ENCODE results near the gene CFAP54.
"Not testable (repeated sequence)": the region's sequence is repeated elsewhere in the genome, so short reads cannot be mapped to it uniquely, and the experiment has no call there.

CFAP54 gene

DNA sequence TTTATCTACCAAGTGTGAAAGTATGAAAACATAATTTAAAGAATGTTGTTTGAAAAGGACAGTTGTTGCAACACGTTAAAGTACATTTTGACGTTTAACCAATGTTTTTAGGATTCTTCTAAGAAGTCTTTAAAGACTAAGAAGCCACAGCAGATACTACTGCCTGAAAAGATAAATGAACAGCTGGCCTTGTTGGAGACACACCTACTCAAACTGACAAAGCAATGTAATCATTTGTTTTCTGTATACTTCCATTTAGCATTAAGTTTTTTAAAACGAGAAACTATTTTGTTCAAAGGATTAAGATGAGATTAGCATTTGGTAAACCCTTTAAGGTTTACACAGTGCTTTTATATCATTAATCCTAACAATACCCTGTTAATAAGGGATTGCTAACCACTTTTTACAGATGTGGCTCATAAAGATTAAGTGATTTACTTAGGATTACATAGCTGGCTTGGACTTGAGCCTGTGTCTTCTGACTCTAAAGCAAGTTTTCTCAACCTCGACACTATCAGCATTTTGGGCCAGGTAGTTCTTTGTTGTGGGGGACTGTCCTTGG lies 134.4 kb downstream of the CFAP54 start:
- DNase-seq: no peak

DNA sequence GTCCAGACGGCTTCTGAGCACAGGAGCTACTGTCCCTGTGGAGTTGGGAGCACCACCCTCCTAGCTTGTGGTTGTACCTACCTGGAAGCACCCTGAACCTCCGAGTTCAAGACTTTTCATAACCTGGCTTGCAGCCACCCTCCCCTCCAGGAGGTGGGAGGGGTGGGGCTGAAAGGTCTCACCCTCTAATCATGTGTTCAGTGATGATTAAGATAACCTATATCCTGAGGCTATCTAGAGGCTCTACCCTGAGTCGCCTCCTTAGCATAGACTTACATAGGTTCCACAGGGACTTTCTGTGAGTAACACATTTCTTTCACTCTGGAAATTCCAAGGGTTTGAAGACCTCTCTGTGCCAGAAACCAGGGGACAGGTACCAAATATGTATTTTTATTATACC lies 146.5 kb downstream of the CFAP54 start:
- no peak for DNase-seq

DNA sequence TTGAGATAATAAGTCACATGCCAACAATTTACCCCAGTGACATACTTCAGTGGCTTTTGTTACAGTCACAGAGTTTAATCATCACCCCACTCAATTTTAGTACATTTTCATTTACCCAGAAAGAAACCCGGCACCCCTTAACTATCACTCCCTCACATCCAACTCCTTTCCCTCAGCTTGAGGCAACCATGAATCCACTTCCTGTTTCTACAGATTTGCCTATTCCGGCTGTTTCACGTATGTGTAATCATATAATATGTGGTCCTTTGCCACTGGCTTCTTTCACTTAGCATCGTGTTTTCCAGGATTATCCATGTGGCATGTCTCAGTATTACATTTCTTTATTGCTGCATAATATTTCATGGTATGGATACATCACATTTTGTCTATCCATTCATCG lies 147.5 kb downstream of the CFAP54 start:
- DNase-seq: no peak

DNA sequence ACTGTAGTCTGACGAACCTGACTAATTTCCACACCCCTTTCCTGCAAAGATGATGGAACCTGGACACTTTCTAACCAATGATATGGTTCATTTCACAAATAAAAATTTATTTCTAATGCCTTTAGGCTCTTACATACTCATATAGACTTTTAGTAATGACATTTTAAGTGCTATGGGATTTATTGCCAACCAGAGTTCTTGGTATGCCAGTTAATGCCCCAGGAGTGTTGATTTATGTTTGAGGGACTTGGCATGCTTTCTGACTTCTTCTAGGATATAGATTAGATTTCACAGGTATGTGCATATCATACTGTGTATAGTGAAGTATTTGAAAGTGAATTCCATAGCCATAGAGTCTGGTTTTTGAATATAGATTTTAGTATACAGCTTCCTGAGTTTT lies 159.5 kb downstream of the CFAP54 start:
- DNase-seq: no peak

DNA sequence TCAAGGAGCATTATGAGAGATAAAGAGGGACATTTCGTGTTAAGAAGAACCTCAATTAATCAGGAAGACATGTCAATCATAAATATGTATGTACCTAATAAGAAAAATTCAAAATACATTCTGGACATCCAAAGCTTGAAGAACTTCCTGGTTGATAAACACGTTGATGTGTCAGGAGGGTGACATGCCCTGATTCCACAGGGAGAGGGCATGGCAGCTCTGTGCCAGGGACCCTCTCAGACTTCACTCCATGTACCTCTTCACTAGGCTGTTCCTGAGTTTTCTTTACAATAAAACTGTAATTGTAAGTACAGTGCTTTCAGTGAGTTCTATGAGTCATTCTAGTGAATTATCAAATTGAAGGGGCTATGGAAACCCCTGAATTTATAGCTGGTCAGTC lies 163.5 kb downstream of the CFAP54 start:
- DNase-seq: no peak

DNA sequence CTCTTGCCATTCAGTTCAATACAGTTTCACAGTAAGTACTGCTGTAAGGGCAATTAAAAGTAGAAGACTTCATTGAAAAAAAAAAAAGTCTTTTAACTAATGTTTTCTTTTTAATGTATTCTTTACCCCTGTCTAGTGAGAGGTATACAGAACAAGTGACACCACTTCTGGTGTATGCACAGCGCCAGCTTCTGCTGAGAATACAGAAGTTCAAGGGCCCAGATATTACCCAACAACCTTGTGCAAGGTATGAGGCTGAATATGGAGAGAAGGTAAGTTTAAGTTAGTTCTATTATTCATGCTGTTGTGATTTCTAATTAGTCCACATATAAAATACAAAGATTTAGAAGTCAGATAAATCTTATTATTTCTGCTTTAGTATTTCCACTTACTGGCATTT lies 168.7 kb downstream of the CFAP54 start:
- DNase-seq: no peak

DNA sequence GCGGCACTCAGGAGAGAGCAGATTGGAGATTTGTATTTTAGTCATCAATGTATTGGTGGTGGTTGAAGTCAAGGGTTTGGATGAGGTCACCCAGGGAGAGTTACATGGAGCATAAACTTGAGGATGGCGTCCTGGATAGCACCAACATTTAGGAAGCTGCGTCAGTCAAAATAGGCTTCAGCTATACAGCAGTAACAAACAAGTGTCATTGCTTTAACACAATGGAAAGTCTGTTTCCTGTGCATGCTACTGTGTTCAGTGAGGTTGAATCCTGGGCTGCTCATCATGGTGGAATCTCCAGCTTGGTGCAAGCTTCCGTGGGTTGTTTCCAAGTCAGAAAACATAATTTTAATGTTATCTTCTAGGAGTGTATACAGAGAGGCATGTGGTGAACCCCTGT lies 180.4 kb downstream of the CFAP54 start:
- DNase-seq: no peak

DNA sequence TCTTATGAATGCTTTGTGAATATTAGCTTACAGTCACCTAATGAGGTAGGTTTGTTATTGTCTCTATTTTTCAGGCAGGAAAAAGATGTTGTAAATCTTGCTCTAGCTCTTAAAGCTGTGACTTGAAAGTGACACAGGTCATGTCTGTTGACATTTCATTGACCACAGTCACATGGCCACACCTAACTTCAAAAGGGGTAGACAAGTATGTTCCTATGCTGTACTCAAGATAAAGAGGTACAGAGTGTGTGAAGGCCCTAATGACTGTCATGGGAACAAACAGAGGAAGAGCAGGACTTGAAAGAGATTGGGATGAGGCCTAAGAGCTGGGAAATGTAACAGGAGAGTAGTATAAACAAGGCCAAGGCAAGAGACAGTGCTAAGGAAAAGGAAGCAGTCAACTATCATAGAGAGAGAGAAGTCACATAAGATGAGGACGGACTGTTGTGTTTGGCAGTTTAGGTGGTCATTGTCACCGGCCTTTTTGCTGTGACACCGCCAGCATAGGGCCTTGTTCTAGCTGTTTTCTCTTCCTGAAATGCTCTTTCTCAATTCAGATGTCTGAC lies 181.0 kb downstream of the CFAP54 start:
- DNase-seq: no peak

DNA sequence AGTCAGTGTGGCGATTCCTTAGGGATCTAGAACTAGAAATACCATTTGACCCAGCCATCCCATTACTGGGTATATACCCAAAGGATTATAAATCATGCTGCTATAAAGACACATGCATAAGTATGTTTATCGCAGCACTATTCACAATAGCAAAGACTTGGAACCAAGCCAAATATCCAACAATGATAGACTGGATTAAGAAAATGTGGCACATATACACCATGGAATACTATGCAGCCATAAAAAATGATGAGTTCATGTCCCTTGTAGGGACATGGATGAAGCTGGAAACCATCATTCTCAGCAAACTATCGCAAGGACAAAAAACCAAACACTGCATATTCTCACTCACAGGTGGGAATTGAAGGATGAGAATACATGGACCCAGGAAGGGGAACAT lies 186.1 kb downstream of the CFAP54 start:
- DNase-seq: not testable (repeated sequence)

DNA sequence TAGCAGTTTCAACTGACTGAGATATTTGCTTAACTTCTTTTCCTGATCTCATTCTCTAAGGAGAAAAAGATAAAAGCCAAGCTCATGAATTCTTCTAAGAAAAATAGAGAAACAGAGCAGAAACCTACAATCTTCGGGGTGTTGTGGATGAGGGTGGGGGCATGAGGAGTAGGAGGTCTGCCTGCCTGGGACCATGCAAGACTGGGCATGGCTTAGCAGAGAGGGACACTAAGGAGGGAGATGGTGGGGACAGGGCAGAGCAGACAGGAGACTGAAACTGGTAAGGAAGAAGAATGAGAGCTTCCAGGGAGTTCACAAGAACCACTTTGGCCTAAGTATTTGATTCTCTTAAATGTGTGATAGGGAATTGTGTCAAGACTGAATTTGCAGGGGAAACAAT lies 188.0 kb downstream of the CFAP54 start:
- no peak for DNase-seq

DNA sequence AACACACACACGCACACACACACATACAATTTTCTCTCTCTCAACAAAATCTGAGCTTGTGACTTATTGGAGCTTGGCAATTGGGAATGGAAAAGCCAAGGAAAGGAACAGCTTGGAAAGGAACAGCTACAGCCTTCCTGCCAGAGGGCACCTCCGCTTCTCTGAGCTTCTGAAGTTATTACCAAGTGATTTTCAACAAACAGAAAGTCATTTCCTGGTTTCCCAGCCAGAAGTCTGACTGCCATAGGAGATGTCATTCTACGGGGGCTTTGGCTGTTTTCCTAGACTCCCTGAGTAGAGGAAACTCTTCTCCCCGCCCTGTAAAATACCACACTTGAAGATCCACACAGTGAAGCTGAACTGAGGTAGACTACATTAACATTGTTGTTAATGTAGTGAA lies 198.3 kb downstream of the CFAP54 start:
- no peak for DNase-seq

DNA sequence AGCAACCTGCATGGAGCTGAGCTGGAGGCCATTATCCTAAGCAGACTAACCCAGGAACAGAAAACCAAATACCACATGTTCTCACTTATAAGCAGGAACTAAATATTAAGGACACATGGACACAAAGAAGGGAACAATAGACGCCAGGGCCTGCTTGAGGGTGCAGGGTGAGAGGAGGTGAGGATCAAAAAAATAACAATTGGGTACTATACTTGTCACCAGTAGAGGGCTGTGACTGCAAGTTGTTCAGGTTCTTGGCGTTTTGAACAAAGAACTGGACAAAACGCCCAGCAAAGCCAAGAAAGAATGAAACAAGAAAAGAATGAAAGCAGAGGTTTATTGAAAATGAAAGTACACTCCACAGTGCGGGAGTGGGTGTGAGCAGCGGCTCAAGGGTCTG lies 209.1 kb downstream of the CFAP54 start:
- no peak for DNase-seq

DNA sequence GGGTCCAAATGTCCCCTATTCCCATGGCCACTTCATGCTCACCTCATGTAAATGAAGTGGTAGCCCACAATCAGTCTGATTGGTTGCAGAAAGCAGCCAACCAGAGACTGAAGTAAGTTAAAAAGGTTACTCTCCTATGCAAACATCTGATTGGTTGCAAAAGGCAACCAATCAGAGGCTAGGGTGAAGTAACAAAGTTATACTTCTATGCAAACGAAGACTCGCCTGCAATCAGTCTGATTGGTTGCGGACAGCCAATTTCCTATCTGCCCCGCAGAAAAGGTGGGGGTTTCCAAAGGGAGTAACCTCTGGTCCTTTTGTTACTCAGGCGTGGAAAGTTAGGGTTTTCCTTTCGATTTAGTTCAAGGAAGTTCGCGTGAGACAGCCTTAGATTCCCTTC lies 209.6 kb downstream of the CFAP54 start:
- DNase-seq: no peak

DNA sequence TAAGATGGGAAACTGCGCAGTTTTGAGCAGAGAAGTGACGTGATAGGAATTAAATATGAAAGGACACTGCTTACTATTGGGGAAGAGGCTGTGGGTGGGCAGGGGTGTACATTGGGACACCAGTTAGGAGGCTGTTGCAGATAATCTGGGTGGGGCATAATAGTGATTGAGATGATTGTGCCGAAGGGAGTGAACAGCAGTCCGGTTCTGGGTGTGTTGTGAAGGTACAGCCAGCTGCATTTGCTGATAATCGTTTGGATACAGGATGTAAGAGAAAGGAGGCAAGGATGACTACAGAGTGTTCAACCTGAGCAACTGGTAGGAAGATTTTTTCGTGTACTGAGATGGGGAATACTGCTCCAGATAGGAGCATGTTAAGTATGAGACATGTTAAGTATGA lies 212.5 kb downstream of the CFAP54 start:
- no peak for DNase-seq

DNA sequence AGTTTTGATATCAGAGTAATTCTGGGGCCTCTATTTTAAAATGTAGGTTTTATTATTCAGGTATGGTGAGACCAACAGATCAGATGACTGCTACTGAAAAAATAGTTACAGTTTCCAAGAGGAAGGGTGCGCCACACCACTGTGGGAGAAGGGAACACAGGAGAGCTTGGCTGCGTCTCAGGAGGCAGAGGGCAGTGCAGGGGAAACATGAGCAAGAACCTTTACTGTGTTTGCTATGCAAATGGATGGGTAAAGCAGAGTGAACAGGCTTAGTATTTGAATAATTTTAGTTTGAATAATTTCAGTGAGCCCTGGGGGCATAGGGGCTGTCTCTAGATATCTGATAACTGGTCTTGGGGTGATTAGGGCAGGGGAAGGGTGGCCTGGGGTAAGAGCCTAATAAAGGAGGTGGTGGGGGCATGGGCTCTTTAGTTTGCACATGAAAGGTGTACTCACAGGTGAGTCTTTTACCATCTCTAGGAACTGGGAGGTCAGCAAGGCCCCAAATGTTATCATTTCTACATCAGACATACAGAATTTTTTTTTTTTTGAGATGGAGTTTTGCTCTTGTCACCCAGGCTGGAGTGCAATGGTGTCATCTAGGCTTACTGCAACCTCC lies 220.9 kb downstream of the CFAP54 start:
- no peak for DNase-seq

DNA sequence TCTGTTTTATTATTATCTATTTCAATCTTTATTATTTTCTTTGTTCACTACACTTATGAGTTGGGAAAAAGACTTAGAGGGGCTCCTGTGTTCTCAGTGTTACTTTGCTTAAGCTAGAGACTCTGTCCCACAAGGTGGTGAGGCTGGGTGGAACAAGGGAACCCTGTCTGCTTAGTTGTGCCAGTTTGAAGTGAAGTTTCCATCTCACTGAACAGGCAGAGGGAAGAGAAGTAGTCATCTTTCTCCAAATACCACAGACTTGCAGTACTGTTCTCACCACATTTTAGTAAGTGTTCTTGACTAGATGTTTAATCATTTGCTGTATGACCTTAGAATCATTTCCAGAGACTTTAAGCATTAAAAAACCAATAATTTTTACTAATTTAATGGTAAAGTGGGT lies 222.0 kb downstream of the CFAP54 start:
- DNase-seq: no peak

DNA sequence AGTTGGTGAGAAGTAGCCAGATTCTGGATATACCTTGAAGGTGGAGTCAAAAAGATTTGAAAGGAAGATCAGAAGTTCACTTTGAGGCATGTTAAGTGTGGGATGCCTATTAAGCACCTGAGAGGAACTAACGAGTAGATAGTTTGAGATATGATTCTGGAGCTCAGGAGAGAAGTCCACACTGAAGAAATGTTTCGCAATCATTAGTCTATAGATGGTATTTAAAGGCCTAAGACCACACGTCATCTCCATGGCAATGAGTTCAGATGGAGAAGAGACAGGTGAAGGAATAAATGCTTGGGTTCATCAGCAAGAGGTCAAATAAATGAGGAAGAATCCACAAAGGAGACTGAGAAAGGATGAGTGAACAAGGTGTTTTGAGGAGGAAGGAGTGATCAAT lies 224.8 kb downstream of the CFAP54 start:
- no peak for DNase-seq

DNA sequence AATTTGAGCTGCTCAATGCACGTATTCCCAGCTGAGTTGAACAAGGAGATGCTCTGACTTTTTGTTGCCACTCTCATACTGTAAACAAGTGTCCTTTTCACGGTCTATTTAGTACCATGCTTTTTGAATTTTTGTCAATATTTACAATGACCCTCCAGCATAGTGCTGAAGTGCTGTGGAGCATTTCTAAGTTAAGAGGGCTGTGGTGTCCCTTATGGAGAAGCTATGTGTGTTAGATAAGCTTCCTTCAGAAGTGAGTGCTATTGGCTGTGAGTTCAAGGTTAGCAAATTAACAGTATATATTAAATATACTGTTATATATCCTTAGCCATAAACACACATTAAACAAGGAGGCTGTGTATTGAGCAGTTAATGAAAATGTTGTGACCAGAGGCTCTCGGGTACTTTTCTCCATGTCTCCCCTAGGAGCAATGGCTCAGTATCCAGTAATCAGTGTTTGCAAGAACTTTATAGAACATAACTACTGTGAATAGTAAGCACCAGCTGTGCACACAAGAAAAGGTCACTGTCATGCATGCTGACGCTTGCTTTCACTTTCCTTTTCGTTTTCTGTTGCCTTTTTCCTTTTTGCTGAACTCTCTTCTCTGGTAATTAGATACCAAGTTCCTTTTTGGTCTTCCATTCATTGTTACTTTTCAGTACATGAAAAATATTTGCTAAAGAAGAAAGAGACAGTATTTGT lies 230.4 kb downstream of the CFAP54 start:
- no peak for DNase-seq

DNA sequence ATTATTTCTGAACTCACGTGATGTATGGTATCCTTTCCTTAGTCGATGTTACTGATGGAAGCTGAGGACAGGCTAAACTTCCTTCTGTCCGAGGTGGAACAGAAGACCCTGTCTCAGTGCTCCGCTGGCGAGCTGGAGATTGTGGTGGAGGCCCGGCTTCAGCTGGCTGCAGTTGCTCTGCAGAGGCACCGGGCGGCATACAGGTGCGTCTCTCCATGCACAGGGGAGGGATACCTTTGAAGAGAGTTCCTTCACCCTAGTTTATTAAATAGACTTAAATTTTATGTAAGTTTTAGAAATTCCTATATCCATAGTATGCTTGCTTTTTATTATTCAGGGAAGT lies 231.0 kb downstream of the CFAP54 start:
- DNase-seq: peak; percentile 17

DNA sequence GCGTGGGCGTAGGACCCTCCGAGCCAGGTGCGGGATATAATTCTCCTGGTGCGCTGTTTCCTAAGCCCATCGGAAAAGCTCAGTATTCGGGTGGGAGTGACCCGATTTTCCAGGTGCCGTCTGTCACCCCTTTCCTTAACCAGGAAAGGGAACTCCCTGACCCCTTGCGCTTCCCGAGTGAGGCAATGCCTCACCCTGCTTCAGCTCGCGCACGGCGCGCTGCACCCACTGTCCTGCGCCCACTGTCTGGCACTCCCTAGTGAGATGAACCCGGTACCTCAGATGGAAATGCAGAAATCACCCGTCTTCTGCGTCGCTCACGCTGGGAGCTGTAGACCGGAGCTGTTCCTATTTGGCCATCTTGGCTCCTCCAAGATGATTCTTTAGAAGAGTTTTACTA lies 240.1 kb downstream of the CFAP54 start:
- DNase-seq: not testable (repeated sequence)

DNA sequence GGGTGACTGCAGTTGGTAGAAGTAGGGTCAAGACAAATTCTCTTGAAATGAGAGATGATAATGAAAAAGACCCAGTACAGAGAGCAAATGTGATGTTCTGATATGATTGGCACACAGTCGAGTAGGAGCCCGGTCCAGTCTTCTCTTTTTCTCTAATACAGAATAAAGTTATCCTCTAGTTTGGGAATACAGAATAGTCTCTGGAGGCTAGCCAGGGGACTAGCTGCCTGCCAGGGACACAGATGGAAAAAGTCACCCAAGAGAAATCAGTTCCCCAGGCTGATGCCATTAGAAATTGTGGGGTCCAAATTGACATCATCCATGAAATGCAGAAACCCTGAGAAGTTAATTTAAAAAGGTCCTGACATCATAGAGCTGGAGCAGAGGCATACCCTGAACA lies 240.5 kb downstream of the CFAP54 start:
- DNase-seq: no peak

DNA sequence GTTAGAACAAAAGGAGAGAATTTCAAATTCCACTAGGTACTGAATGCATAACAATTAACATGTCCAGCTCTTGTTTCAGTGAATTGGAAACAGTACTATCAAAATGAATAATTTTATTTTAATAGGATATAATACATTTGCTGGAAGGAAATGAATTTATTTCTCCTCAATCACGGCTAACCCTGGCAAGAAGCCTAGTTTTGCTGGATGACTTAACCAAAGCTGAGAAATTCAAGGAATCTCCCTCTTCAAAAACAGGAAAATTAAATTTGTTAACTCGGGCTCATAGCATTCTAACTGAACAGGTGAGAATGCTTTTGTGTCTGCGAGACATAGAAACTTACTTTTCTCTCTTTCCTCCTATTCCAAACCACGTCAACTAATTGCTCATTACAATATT lies 254.2 kb downstream of the CFAP54 start:
- DNase-seq: no peak

DNA sequence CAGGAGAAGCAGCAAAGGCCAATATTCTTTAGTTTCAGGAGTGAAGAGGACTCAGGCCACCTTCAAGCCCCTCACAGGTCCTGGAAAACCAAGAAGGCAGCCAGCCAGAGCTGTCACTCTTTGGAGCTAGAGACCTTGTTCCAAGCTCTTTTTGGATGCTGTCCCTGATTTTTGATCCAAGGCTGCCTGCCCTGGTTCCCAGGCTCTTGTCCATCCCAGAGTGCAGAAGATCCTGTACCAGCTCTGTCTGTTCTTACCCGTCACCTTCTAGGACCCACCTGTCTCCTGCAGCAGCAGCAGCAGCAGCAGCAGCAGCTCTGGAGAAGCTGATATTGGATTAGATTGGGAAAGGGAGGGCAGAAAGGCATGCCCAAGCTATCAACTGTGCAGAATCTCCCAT lies 260.6 kb downstream of the CFAP54 start:
- DNase-seq: no peak

DNA sequence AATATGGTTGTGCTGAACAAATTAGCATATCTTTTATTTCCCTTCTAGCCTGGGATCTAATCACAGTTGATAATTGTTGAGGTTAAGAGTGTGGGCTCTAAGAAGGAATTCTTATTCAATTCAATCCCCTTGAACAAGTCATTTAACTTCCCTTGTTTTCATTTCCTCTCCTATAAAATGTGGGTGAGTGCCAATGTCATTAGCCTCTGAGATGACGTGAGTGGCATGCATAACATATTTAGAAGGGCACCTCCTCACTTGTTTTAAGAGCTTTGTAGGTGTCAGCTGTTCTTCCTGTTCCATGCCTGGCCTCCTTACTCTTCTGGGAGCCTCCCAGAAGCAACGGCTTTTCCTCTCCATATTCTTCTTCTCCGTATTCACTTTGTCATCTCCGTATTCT lies 262.2 kb downstream of the CFAP54 start:
- no peak for DNase-seq

DNA sequence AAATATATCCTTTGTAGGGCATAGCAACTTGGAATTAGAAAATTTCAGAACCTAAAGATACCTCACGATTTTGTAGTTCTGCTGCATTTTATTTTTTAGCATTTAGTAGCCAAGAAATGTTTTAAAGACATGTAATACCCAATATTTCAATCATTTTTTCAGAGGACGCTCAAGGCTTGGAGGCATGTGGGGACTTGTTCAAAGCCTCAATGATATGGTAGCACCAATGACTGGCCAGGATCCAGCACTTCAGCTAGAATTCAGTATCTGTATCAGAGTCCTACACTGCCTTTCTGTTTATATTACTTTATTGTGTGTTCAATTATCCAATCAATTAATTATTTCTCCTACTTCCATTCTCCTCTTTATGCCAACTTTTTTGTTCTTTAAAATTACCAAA lies 262.8 kb downstream of the CFAP54 start:
- no peak for DNase-seq
